CD4-positive, alpha-beta T cell (primary cell): ENCODE results near the gene PLPPR1. TPM values are rescaled to one million over a fixed set of nuclear protein-coding genes. Genes with fewer than 3 reads are reported as not detected.

Experiments
- ATAC-seq: fragments of 200-7000 bp; cut with Tn5 transposase; one replicate; pipeline ENCODE4 v1.10.0; 2022; ENCODE audit warnings: mild to moderate bottlenecking; ENCODE audit not compliant: poor library complexity
- CTCF ChIA-PET: fragments of 350-600 bp; sonication (Branson Sonifier 250); formaldehyde crosslinking; loops from one replicate; lab custom pipeline; 2021; ENCODE audit warnings: antibody characterized with exemption, inconsistent platforms; lab: Charles Lee
- POLR2A ChIA-PET: fragments of 350-600 bp; sonication (Branson Sonifier 250); formaldehyde crosslinking; loops from one replicate; lab custom pipeline; 2021; ENCODE audit warnings: antibody characterized with exemption, inconsistent platforms; lab: Charles Lee
- DNase-seq, 14 experiments: peaks; one replicate each; pipeline ENCODE4 v3.0.0-alpha.2; 2013 to 2020; ENCODE audit warnings: mixed read lengths in 2 of 14
- H3K27ac ChIP-seq, 2 donors: one replicate each; pipeline versions ENCODE4 v1.5.1 to v1.7.0; 2013; ENCODE audit warnings: low read length in 2 of 2, low read depth in 1 of 2, mild to moderate bottlenecking in 1 of 2
- H3K27me3 ChIP-seq, 2 experiments: 1 replicate in 1 of 2; 2 replicates in 1 of 2; pipeline versions ENCODE4 v1.6.1 to v1.7.0; 2013; ENCODE audit warnings: low read length in 2 of 2, control low read depth in 1 of 2, mild to moderate bottlenecking in 1 of 2, moderate library complexity in 1 of 2; ENCODE audit not compliant: insufficient read depth in 2 of 2, control insufficient read depth in 1 of 2
- H3K36me3 ChIP-seq: one replicate; pipeline ENCODE4 v1.6.1; 2013; ENCODE audit warnings: low read length, control low read depth; ENCODE audit not compliant: insufficient read depth
- H3K4me1 ChIP-seq: one replicate; pipeline ENCODE4 v1.6.1; 2013; ENCODE audit warnings: low read length, control low read depth; ENCODE audit not compliant: insufficient read depth
- H3K4me3 ChIP-seq: one replicate; pipeline ENCODE4 v1.5.1; 2013; ENCODE audit warnings: mild to moderate bottlenecking, low read length, moderate library complexity
- H3K9me3 ChIP-seq, 2 experiments: 1 replicate in 1 of 2; 2 replicates in 1 of 2; pipeline versions ENCODE4 v1.6.1 to v1.7.0; 2013; ENCODE audit warnings: low read length in 2 of 2, mild to moderate bottlenecking in 2 of 2, control low read depth in 1 of 2, moderate library complexity in 1 of 2; ENCODE audit not compliant: control insufficient read depth in 1 of 2, insufficient read depth in 1 of 2
- H3K27ac Mint-ChIP-seq: one replicate; pipeline ENCODE4 v1.8.0; 2020; ENCODE audit warnings: mixed read lengths
- H3K27me3 Mint-ChIP-seq: one replicate; pipeline ENCODE4 v1.8.0; 2021; ENCODE audit warnings: mixed read lengths
- H3K36me3 Mint-ChIP-seq: one replicate; pipeline ENCODE4 v1.8.0; 2021; ENCODE audit warnings: low read depth, mixed read lengths
- H3K4me1 Mint-ChIP-seq: one replicate; pipeline ENCODE4 v1.8.0; 2021; ENCODE audit warnings: low read depth, mixed read lengths
- H3K4me3 Mint-ChIP-seq: one replicate; pipeline ENCODE4 v1.8.0; 2020; ENCODE audit warnings: mild to moderate bottlenecking, mixed read lengths
- H3K9me3 Mint-ChIP-seq: one replicate; pipeline ENCODE4 v1.8.0; 2020; ENCODE audit warnings: mixed read lengths
- CTCF ChIP-seq: fragments of 200-600 bp; IDR thresholded peaks from one replicate; pipeline ENCODE4 v1.8.0; 2022; ENCODE audit warnings: antibody characterized with exemption, mild to moderate bottlenecking
- intact Hi-C, 2 experiments: fragments of 100-400 bp; cut with DNase I in 1 of 2; cut with micrococcal nuclease in 1 of 2; formaldehyde crosslinking; loops; one replicate each; pipeline versions ENCODE4 v1.15.1 to v1.9.0; 2023 to 2025; cut with DNase I, micrococcal nuclease
- total RNA-seq, 174 experiments: library from RNA in 2 of 174; stranded (reverse) in 2 of 174; gene quantifications; one replicate each; pipeline ENCODE4 v1.2.3 and lab custom pipeline; 2021 to 2026

Gene PLPPR1
- total RNA-seq, 2 experiments from 2014 or later, result not detected

GRCh38 chr9:101065930-101066329, 37.4 kb downstream of the PLPPR1 start:
- no peak overlapping the region for H3K27ac Mint-ChIP-seq
- H3K4me1 Mint-ChIP-seq, result no peaks in the 10 kb centered on the region
- Histone ChIP-seq H3K9me3 (no peaks in the 10 kb centered on the region), H3K27me3 (no peaks in the 10 kb centered on the region), H3K27ac (no peak overlapping the region), H3K4me3 (no peak overlapping the region), H3K4me1 (no peaks in the 10 kb centered on the region), H3K36me3 (no peaks in the 10 kb centered on the region)
- CTCF ChIA-PET, result no interaction called here
- no peaks in the 10 kb centered on the region for H3K36me3 Mint-ChIP-seq
- H3K27me3 Mint-ChIP-seq, result no peaks in the 10 kb centered on the region
- no peak for TF ChIP-seq CTCF
- H3K4me3 Mint-ChIP-seq, result no peak overlapping the region
- no peaks in the 10 kb centered on the region for H3K9me3 Mint-ChIP-seq
- intact Hi-C loops, result no loop called here
- POLR2A ChIA-PET, result no interaction called here
- DNase-seq, result no peak
- no peak for ATAC-seq

GRCh38 chr9:101068696-101069095, 40.2 kb downstream of the PLPPR1 start:
- DNase-seq, result no peak
- TF ChIP-seq CTCF, result no peak
- Mint-ChIP-seq H3K27ac (no peak overlapping the region), H3K27me3 (no peaks in the 10 kb centered on the region), H3K4me3 (no peak overlapping the region), H3K9me3 (no peaks in the 10 kb centered on the region), H3K4me1 (no peaks in the 10 kb centered on the region), H3K36me3 (no peaks in the 10 kb centered on the region)
- Histone ChIP-seq H3K27ac (no peak overlapping the region), H3K4me1 (no peaks in the 10 kb centered on the region), H3K27me3 (no peaks in the 10 kb centered on the region), H3K9me3 (no peaks in the 10 kb centered on the region), H3K4me3 (no peak overlapping the region), H3K36me3 (no peaks in the 10 kb centered on the region)
- no peak for ATAC-seq
- POLR2A ChIA-PET, result no interaction called here
- intact Hi-C loops, result no loop called here
- CTCF ChIA-PET, result no interaction called here

GRCh38 chr9:101072259-101072658, 43.7 kb downstream of the PLPPR1 start:
- Histone ChIP-seq H3K27ac (no peak overlapping the region), H3K27me3 (no peaks in the 10 kb centered on the region), H3K4me3 (no peak overlapping the region), H3K9me3 (no peaks in the 10 kb centered on the region), H3K4me1 (no peaks in the 10 kb centered on the region), H3K36me3 (no peaks in the 10 kb centered on the region)
- no peaks in the 10 kb centered on the region for H3K9me3 Mint-ChIP-seq
- no peak overlapping the region for H3K4me3 Mint-ChIP-seq
- POLR2A ChIA-PET, result no interaction called here
- TF ChIP-seq CTCF, result no peak
- peaks cover 5% of the 10 kb centered on the region for H3K27me3 Mint-ChIP-seq
- H3K4me1 Mint-ChIP-seq, result no peaks in the 10 kb centered on the region
- CTCF ChIA-PET, result no interaction called here
- no peak for ATAC-seq
- intact Hi-C loops, result no loop called here
- no peak for DNase-seq
- no peaks in the 10 kb centered on the region for H3K36me3 Mint-ChIP-seq
- H3K27ac Mint-ChIP-seq, result no peak overlapping the region
